Activated T-cell treated with anti-CD3 and anti-CD28 coated beads, Interleukin-2, amount 50 U/mL, for 72 hours (primary cell): ENCODE results near the gene RGS16. TPM values are rescaled to one million over a fixed set of nuclear protein-coding genes. Genes with fewer than 3 reads are reported as not detected.

Experiments
- ATAC-seq, 2 donors: fragments of 150-1000 bp; cut with Tn5 transposase; replicated peaks in 1 of 2; 2 replicates each; pipeline ENCODE4 v1.10.0; 2021; ENCODE audit warnings: moderate library complexity in 2 of 2, mild to moderate bottlenecking in 1 of 2
- DNase-seq, 2 donors: peaks; one replicate each; pipeline ENCODE4 v3.0.0; 2021 to 2022; ENCODE audit warnings: mixed read lengths in 1 of 2
- H3K27ac Mint-ChIP-seq: one replicate; pipeline ENCODE4 v1.8.0; 2022; ENCODE audit warnings: mild to moderate bottlenecking, moderate library complexity, mixed read lengths
- H3K27me3 Mint-ChIP-seq: one replicate; pipeline ENCODE4 v1.8.0; 2022; ENCODE audit warnings: low read depth, mixed read lengths
- H3K36me3 Mint-ChIP-seq, 2 donors: one replicate each; pipeline ENCODE4 v1.8.0; 2022; ENCODE audit warnings: mixed read lengths in 2 of 2, mild to moderate bottlenecking in 1 of 2; ENCODE audit not compliant: insufficient read depth in 2 of 2
- H3K4me1 Mint-ChIP-seq: one replicate; pipeline ENCODE4 v1.8.0; 2022; ENCODE audit warnings: low read depth, mixed read lengths
- H3K4me3 Mint-ChIP-seq, 2 donors: one replicate each; pipeline ENCODE4 v1.8.0; 2022; ENCODE audit warnings: mild to moderate bottlenecking in 2 of 2, mixed read lengths in 2 of 2, moderate library complexity in 2 of 2
- H3K9me3 Mint-ChIP-seq, 2 donors: one replicate each; pipeline ENCODE4 v1.8.0; 2022; ENCODE audit warnings: mixed read lengths in 2 of 2
- total RNA-seq, 2 donors: library from RNA; stranded (reverse); gene quantifications; one replicate each; pipeline ENCODE4 v1.2.3, GENCODE V29; 2022

RGS16 gene
- total RNA-seq: 10 to 100 TPM; 73.3 to 79.4 TPM

- Mint-ChIP-seq H3K4me1 (peaks cover 38% of the 10 kb centered on the region), H3K36me3 (peaks cover 9 to 14% of the 10 kb centered on the region in 2 donors), H3K4me3 (no peak within 1 kb of the TSS), H3K9me3 (no peaks in the 10 kb centered on the region), H3K27ac (peak within 1 kb of the TSS; percentile 62), H3K27me3 (peaks cover 21% of the 10 kb centered on the region)
- ATAC-seq (peak; percentile 87 to 88), DNase-seq (peak; percentile 96)
Observed at GRCh38 chr1:182604175-182605164, at the start of gene RGS16. TSS of gene RGS16 (minus strand) at chr1:182604389. CDS start at chr1:182604259, 130 bp downstream.

DNA sequence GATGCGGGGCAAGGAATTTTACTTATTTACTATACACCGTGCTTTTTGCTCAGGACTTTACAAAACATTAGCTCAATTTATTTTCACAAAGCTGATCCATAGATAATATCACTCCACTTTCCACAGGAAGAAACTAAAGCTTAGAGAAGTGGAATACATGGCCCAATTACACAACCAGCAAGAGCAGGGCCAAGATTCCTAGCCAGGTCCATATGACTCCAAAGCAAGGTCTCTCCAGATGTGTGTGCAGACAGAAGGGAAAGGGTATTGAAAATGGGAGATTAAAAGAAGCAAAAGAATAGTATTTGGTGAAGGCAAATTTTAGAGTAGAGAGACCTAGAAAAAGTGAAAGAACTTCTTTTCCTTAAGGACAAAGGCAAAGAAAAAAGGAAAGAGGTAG, 49.8 kb upstream of the RGS16 start:
- H3K36me3 Mint-ChIP-seq: no peaks in the 10 kb centered on the region
- ATAC-seq (no peak), DNase-seq (no peak)
- no peak overlapping the region for H3K4me3 Mint-ChIP-seq
- H3K27ac Mint-ChIP-seq: no peak overlapping the region
- H3K27me3 Mint-ChIP-seq: peaks cover 4% of the 10 kb centered on the region
- H3K4me1 Mint-ChIP-seq: peaks cover 8% of the 10 kb centered on the region
- no peaks in the 10 kb centered on the region for H3K9me3 Mint-ChIP-seq

- H3K27me3 Mint-ChIP-seq: peaks cover 9% of the 10 kb centered on the region
- peaks cover 12% of the 10 kb centered on the region for H3K4me1 Mint-ChIP-seq
- no peaks in the 10 kb centered on the region for H3K9me3 Mint-ChIP-seq
- DNase-seq: no peak
- no peak overlapping the region for H3K4me3 Mint-ChIP-seq
- no peaks in the 10 kb centered on the region for H3K36me3 Mint-ChIP-seq
- no peak overlapping the region for H3K27ac Mint-ChIP-seq
- no peak for ATAC-seq
Observed at GRCh38 chr1:182652933-182653332, 48.7 kb upstream of the RGS16 start.

GRCh38 chr1:182651339-182651724, 47.1 kb upstream of the RGS16 start:
- DNase-seq: no peak
- no peaks in the 10 kb centered on the region for H3K9me3 Mint-ChIP-seq

GRCh38 chr1:182650678-182651338, 46.6 kb upstream of the RGS16 start:
- DNase-seq (no peak), ATAC-seq (no peak)
- H3K9me3 Mint-ChIP-seq: peaks cover 0 to 3% of the 10 kb centered on the region in 2 donors
- peak overlapping the region; percentile 59 for H3K27ac Mint-ChIP-seq
- no peak overlapping the region for H3K4me3 Mint-ChIP-seq
- no peaks in the 10 kb centered on the region for H3K36me3 Mint-ChIP-seq
- H3K4me1 Mint-ChIP-seq: peaks cover 13% of the 10 kb centered on the region
- H3K27me3 Mint-ChIP-seq: peaks cover 10% of the 10 kb centered on the region

More at GRCh38 chr1:182651339-182651724, 47.1 kb upstream of the RGS16 start:
- Mint-ChIP-seq H3K27me3 (peaks cover 10% of the 10 kb centered on the region), H3K27ac (no peak overlapping the region), H3K4me1 (peaks cover 13% of the 10 kb centered on the region), H3K4me3 (no peak overlapping the region), H3K36me3 (no peaks in the 10 kb centered on the region)
- no peak for ATAC-seq

DNA sequence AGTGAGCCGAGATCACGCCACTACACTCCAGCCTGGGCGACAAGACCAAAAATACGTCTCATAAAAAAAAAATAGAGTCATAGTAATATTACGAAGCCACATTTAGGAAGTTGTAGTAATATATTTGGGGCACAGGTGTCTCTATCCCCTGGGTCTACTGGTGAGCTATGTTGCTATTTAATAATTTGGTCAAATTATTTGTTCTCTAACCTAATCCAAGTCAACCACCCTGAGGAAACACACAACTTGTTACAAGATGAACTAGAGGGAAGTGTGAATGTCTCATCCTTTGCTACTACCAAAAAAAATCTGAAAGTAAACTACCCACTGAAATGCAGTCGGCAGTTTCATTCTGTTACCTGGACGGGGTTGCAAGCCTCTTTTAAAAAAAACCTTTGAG, 44.9 kb upstream of the RGS16 start:
- Mint-ChIP-seq H3K27me3 (peaks cover 16% of the 10 kb centered on the region), H3K4me3 (no peak overlapping the region), H3K9me3 (peaks cover 0 to 5% of the 10 kb centered on the region in 2 donors), H3K36me3 (no peaks in the 10 kb centered on the region), H3K27ac (no peak overlapping the region), H3K4me1 (peaks cover 13% of the 10 kb centered on the region)
- DNase-seq: no peak
- ATAC-seq: no peak

DNA sequence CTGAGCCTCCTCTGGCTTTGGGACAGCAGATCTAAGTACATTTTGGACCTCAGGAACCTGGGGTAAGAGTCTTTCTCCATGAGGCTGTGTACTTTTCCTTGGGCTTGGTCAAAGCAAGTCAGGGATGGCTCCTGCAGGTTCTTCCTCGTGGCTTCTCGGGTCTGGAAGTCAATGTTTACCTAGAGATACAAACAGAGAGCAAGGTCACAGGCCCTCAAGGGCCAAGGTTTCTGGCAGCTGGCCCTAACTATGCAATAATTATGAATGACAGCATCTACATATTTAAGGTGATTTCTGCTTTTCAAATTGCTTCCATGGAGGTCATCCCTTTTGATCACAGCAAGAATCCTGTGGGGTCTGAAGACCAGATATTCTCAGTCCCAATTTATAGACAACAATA, 42.5 kb upstream of the RGS16 start:
- DNase-seq: no peak
- no peak overlapping the region for H3K4me3 Mint-ChIP-seq
- ATAC-seq: no peak
- peaks cover 0 to 5% of the 10 kb centered on the region in 2 donors for H3K9me3 Mint-ChIP-seq
- no peak overlapping the region for H3K27ac Mint-ChIP-seq
- peaks cover 13% of the 10 kb centered on the region for H3K4me1 Mint-ChIP-seq
- no peaks in the 10 kb centered on the region for H3K36me3 Mint-ChIP-seq
- peaks cover 16% of the 10 kb centered on the region for H3K27me3 Mint-ChIP-seq

DNA sequence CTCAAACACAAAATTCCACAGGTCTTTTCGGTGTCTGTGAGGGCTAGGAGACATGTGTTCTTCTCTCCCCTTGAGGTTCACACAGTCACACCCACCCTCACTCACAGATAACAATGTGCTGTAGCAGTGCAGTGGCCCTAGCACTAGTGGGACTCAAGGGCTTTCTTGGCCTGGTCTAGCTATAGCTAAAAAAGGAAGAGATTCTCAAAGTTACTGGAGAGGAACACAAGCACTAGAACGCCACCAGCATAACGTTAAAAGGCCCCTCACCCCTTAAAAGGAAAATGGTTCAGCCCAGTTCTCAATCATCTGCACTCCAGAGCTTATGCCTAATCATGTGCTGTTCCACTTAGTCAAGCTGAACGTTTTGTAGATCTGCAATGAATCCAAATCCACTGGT, 40.7 kb upstream of the RGS16 start:
- H3K36me3 Mint-ChIP-seq: no peaks in the 10 kb centered on the region

DNA sequence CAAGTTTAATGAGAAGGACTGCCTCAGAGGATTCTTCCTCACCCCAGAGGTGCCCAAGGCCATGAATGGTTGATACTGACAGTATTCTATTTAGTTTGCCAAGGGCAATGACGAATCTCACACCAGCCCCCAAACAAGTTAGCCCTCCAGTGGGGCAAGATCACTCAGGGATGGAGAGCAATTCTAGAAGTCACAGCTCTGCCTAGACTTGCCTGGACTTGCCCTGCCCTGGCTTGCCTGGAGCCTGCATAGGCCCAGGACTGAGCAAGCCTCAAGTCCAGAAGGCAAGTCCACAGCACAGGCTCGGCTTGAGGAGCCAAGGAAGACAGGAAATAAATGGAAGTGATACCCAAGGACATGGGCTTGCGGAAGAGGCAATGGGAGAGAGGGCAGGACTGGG, 39.5 kb upstream of the RGS16 start:
- DNase-seq (no peak), ATAC-seq (no peak)
- H3K27me3 Mint-ChIP-seq: peaks cover 15% of the 10 kb centered on the region
- H3K4me1 Mint-ChIP-seq: peaks cover 5% of the 10 kb centered on the region
- H3K27ac Mint-ChIP-seq: no peak overlapping the region
- H3K4me3 Mint-ChIP-seq: no peak overlapping the region
- no peaks in the 10 kb centered on the region for H3K36me3 Mint-ChIP-seq
- H3K9me3 Mint-ChIP-seq: peaks cover 0 to 5% of the 10 kb centered on the region in 2 donors

More for the DNA sequence above, 40.7 kb upstream of the RGS16 start:
- Mint-ChIP-seq H3K27ac (no peak overlapping the region), H3K9me3 (peaks cover 0 to 5% of the 10 kb centered on the region in 2 donors), H3K27me3 (peaks cover 16% of the 10 kb centered on the region), H3K4me1 (peaks cover 5% of the 10 kb centered on the region), H3K4me3 (no peak overlapping the region)
- no peak for ATAC-seq
- no peak for DNase-seq

DNA sequence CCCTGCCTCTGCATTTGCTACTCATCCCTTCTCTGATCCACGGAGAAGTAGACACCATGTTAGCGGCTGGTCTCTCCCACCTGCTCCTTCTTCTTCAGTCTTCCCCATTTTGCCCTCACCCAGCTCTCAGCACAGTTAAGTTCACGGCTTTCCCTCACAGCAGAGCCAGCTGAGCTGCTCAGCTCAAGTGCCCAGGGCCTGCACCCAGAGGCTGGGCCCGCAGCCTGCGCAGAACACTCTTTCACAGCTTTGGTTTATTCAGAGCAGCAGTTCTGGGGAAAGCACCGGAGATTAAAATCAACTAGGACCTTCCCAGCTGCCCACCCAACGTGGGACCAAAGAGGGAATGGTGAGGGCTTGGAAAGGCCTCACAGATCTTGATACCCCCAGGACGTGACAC, 38.3 kb upstream of the RGS16 start:
- H3K4me3 Mint-ChIP-seq: no peak overlapping the region
- ATAC-seq (no peak), DNase-seq (no peak)
- peaks cover 0 to 5% of the 10 kb centered on the region in 2 donors for H3K9me3 Mint-ChIP-seq
- H3K27me3 Mint-ChIP-seq: peaks cover 12% of the 10 kb centered on the region
- H3K4me1 Mint-ChIP-seq: no peaks in the 10 kb centered on the region
- no peak overlapping the region for H3K27ac Mint-ChIP-seq
- no peaks in the 10 kb centered on the region for H3K36me3 Mint-ChIP-seq

DNA sequence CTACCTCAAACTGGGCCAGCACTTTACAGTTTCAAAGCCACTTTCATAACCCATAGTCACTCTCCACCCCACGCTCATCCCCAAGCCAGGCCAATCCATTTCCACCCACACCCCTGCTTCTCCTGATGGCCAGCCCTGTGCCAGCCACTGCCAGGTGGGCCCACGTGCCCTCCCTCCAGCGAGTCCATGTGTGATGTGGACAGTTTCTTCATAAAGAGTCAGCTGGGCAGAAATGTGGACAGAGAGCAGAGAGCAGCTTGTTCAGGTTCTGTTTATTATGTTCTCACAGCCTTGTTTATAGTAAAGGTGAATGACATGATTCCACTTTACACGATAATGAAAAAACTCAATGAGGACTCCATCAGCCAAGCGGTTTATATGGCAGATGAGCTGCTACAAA, 37.4 kb upstream of the RGS16 start:
- peaks cover 0 to 5% of the 10 kb centered on the region in 2 donors for H3K9me3 Mint-ChIP-seq
- H3K4me1 Mint-ChIP-seq: no peaks in the 10 kb centered on the region
- H3K4me3 Mint-ChIP-seq: no peak overlapping the region
- ATAC-seq (no peak), DNase-seq (no peak)
- peaks cover 16% of the 10 kb centered on the region for H3K27me3 Mint-ChIP-seq
- H3K27ac Mint-ChIP-seq: no peak overlapping the region
- no peaks in the 10 kb centered on the region for H3K36me3 Mint-ChIP-seq

- no peaks in the 10 kb centered on the region for H3K36me3 Mint-ChIP-seq
- no peaks in the 10 kb centered on the region for H3K4me1 Mint-ChIP-seq
- H3K9me3 Mint-ChIP-seq: no peaks in the 10 kb centered on the region
- H3K4me3 Mint-ChIP-seq: no peak overlapping the region
- no peak for DNase-seq
- no peak for ATAC-seq
- no peak overlapping the region for H3K27ac Mint-ChIP-seq
- H3K27me3 Mint-ChIP-seq: peaks cover 12% of the 10 kb centered on the region
Observed at GRCh38 chr1:182639330-182639729, 35.1 kb upstream of the RGS16 start.

DNA sequence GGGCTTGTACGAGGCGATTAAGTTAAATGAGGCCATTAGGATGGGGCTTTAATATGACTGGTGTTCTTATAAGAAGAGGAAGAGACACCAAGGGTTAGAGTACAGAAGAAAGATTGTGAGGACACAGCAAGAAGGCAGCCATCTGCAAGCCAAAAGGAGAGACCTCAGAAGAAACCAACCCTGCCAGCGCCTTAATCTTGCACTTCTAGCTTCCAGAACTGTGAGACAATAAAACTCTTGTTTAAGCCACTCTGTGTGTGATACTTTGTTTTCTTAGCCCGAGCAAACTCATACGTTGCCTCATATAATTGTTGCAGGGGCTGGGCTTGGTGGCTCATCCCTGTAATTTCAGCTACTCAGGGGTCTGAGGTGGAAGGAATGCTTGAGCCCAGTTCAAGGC, 33.6 kb upstream of the RGS16 start:
- H3K9me3 Mint-ChIP-seq: no peaks in the 10 kb centered on the region
- H3K4me3 Mint-ChIP-seq: no peak overlapping the region
- peaks cover 4% of the 10 kb centered on the region for H3K4me1 Mint-ChIP-seq
- peaks cover 27% of the 10 kb centered on the region for H3K27me3 Mint-ChIP-seq
- no peak overlapping the region for H3K27ac Mint-ChIP-seq
- DNase-seq (no peak), ATAC-seq (no peak)
- no peaks in the 10 kb centered on the region for H3K36me3 Mint-ChIP-seq
